ENCODE measurements around the gene ALPI.

GRCh38 chr2:232492963-232493700 lies 37.2 kb downstream of the ALPI start:
- no peak for TF ChIP-seq CTCF (IDR thresholded peaks at IDR 0.05)
- no peak for TF ChIP-seq POLR2A (IDR thresholded peaks at IDR 0.05)
- no peak for TF ChIP-seq POLR2AphosphoS5 (IDR thresholded peaks at IDR 0.05)
